Measurements from ENCODE around the gene LIN7C.

LIN7C gene

DNA sequence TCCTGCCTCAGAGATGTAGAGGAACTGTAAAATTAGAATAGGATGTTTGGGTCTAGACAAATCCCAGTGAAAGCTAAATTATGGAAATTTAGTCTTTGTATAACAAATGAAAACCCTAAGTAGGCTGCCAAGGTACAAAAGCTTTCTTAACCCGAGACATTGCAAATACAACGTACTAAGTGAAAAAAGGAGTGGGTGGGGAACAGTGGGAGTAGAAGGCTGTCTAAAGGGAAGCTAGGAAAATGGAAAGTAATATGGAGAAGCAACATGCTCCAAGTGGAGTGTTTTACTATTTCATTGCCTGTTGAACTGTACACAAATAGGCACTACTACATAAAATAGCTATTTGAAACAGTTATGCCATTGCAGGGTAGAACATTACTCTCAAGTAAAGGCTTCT is 6.8 kb upstream of the LIN7C start:
- WGBS: 96% methylated on average over 2 of the region's 2 CpGs
- Histone ChIP-seq H3K9ac (ENCODE audit: low read length) (no peak overlapping the region), H3K18ac (ENCODE audit: low read depth in 1 of 2, low read length in 2 of 2) (no peak overlapping the region), H3K36me3 (ENCODE audit: control insufficient read depth in 1 of 2, insufficient read depth in 2 of 2, low read depth in 1 of 2, low read length in 2 of 2) (no peaks in the 10 kb centered on the region), H3K4me2 (ENCODE audit: low read length, poor library complexity, severe bottlenecking) (no peak overlapping the region), H2BK15ac (ENCODE audit: low read depth, poor library complexity, severe bottlenecking) (no peak overlapping the region), H2BK120ac (ENCODE audit: low read depth, low read length) (no peak overlapping the region), H2BK5ac (ENCODE audit: low read depth, low read length, poor library complexity, severe bottlenecking) (no peak overlapping the region), H3K4ac (ENCODE audit: low read depth in 1 of 2, low read length in 2 of 2) (no peak overlapping the region), H3K23ac (ENCODE audit: low read length in 2 of 2) (no peak overlapping the region), H2AFZ (ENCODE audit: low read depth, low read length) (no peak overlapping the region), H3K4me1 (ENCODE audit: control insufficient read depth, insufficient read depth, low read depth, low read length) (no peaks in the 10 kb centered on the region), H2AK5ac (ENCODE audit: low read length, severe bottlenecking) (no peak overlapping the region), H3K14ac (ENCODE audit: low read length in 2 of 2) (no peak overlapping the region), H3K79me1 (replicated peaks; ENCODE audit: low read length, poor library complexity, severe bottlenecking) (no peaks in the 10 kb centered on the region), H3K27me3 (ENCODE audit: control insufficient read depth in 1 of 2, insufficient read depth in 1 of 2, low read length in 2 of 2) (peaks cover 0 to 4% of the 10 kb centered on the region in 2 experiments), H4K8ac (ENCODE audit: low read length) (no peak overlapping the region), H3K4me3 (ENCODE audit: insufficient read depth in 1 of 2, low read depth in 1 of 2, low read length in 2 of 2) (no peak overlapping the region), H4K91ac (ENCODE audit: low read length) (no peak overlapping the region), H3K27ac (ENCODE audit: low read length, poor library complexity, severe bottlenecking) (no peak overlapping the region), H2BK12ac (ENCODE audit: low read length in 2 of 2) (no peak overlapping the region), H3K9me3 (ENCODE audit: control insufficient read depth, low read length) (peaks cover 19% of the 10 kb centered on the region)
- no peak for DNase-seq

- Histone ChIP-seq H2AK5ac (ENCODE audit: low read length, severe bottlenecking) (no peak overlapping the region), H3K27ac (ENCODE audit: low read length, poor library complexity, severe bottlenecking) (no peak overlapping the region), H2BK15ac (ENCODE audit: low read depth, poor library complexity, severe bottlenecking) (no peak overlapping the region), H4K8ac (ENCODE audit: low read length) (no peak overlapping the region), H2BK120ac (ENCODE audit: low read depth, low read length) (no peak overlapping the region), H2AFZ (ENCODE audit: low read depth, low read length) (no peak overlapping the region), H2BK12ac (ENCODE audit: low read length in 2 of 2) (no peak overlapping the region), H3K79me1 (replicated peaks; ENCODE audit: low read length, poor library complexity, severe bottlenecking) (peaks cover 7% of the 10 kb centered on the region), H3K9ac (ENCODE audit: low read length) (no peak overlapping the region), H4K91ac (ENCODE audit: low read length) (no peak overlapping the region), H3K4me1 (ENCODE audit: control insufficient read depth, insufficient read depth, low read depth, low read length) (peaks cover 1% of the 10 kb centered on the region), H3K36me3 (ENCODE audit: control insufficient read depth in 1 of 2, insufficient read depth in 2 of 2, low read depth in 1 of 2, low read length in 2 of 2) (no peaks in the 10 kb centered on the region), H3K27me3 (ENCODE audit: control insufficient read depth in 1 of 2, insufficient read depth in 1 of 2, low read length in 2 of 2) (no peaks in the 10 kb centered on the region), H3K4me2 (ENCODE audit: low read length, poor library complexity, severe bottlenecking) (no peak overlapping the region), H3K4ac (ENCODE audit: low read depth in 1 of 2, low read length in 2 of 2) (no peak overlapping the region), H3K18ac (ENCODE audit: low read depth in 1 of 2, low read length in 2 of 2) (no peak overlapping the region), H3K14ac (ENCODE audit: low read length in 2 of 2) (no peak overlapping the region), H3K23ac (ENCODE audit: low read length in 2 of 2) (no peak overlapping the region), H2BK5ac (ENCODE audit: low read depth, low read length, poor library complexity, severe bottlenecking) (no peak overlapping the region), H3K9me3 (ENCODE audit: control insufficient read depth, low read length) (peaks cover 19% of the 10 kb centered on the region), H3K4me3 (ENCODE audit: insufficient read depth in 1 of 2, low read depth in 1 of 2, low read length in 2 of 2) (no peak overlapping the region)
- no peak for DNase-seq
- 91% methylated on average over 3 of the region's 3 CpGs for WGBS
Observed at GRCh38 chr11:27512238-27512637, 5.7 kb upstream of the LIN7C start.

DNA sequence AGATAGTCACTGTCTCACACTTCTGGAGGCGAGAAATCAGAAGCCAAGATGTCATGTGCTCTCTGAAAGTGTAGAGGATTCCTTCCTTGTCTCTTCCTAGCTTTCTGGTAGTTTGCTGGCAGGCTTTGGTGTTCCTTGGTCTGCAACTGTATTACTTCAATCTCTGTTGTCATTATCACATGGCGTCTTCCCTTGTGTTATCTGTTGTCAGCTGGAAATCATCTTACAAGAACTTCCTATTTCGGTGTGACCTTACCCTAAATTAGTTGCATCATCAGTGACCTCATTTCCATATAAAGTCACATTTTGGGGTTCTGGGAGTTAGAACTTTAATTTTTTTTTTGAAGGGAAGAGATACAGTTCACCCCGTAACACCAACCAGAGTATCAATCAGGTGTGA is 3.3 kb upstream of the LIN7C start:
- no peak overlapping the region for H2AK5ac ChIP-seq (ENCODE audit: low read length, severe bottlenecking)
- no peak overlapping the region for H4K8ac ChIP-seq (ENCODE audit: low read length)
- peaks cover 4% of the 10 kb centered on the region for H3K4me1 ChIP-seq (ENCODE audit: control insufficient read depth, insufficient read depth, low read depth, low read length)
- 100% methylated on average over 2 of the region's 4 CpGs for WGBS
- H4K91ac ChIP-seq (ENCODE audit: low read length): no peak overlapping the region
- no peak overlapping the region for H3K14ac ChIP-seq (ENCODE audit: low read length in 2 of 2)
- no peak overlapping the region for H3K4ac ChIP-seq (ENCODE audit: low read depth in 1 of 2, low read length in 2 of 2)
- H2BK12ac ChIP-seq (ENCODE audit: low read length in 2 of 2): no peak overlapping the region
- no peak overlapping the region for H2AFZ ChIP-seq (ENCODE audit: low read depth, low read length)
- H3K9me3 ChIP-seq (ENCODE audit: control insufficient read depth, low read length): peaks cover 9% of the 10 kb centered on the region
- H3K27ac ChIP-seq (ENCODE audit: low read length, poor library complexity, severe bottlenecking): no peak overlapping the region
- H3K4me3 ChIP-seq (ENCODE audit: insufficient read depth in 1 of 2, low read depth in 1 of 2, low read length in 2 of 2): no peak overlapping the region
- H3K23ac ChIP-seq (ENCODE audit: low read length in 2 of 2): no peak overlapping the region
- no peak overlapping the region for H3K9ac ChIP-seq (ENCODE audit: low read length)
- H2BK15ac ChIP-seq (ENCODE audit: low read depth, poor library complexity, severe bottlenecking): no peak overlapping the region
- peaks cover 12% of the 10 kb centered on the region for H3K79me1 ChIP-seq (replicated peaks; ENCODE audit: low read length, poor library complexity, severe bottlenecking)
- H3K36me3 ChIP-seq (ENCODE audit: control insufficient read depth in 1 of 2, insufficient read depth in 2 of 2, low read depth in 1 of 2, low read length in 2 of 2): no peaks in the 10 kb centered on the region
- no peaks in the 10 kb centered on the region for H3K27me3 ChIP-seq (ENCODE audit: control insufficient read depth in 1 of 2, insufficient read depth in 1 of 2, low read length in 2 of 2)
- DNase-seq: no peak
- H3K18ac ChIP-seq (ENCODE audit: low read depth in 1 of 2, low read length in 2 of 2): no peak overlapping the region
- no peak overlapping the region for H2BK120ac ChIP-seq (ENCODE audit: low read depth, low read length)
- H2BK5ac ChIP-seq (ENCODE audit: low read depth, low read length, poor library complexity, severe bottlenecking): no peak overlapping the region
- H3K4me2 ChIP-seq (ENCODE audit: low read length, poor library complexity, severe bottlenecking): no peak overlapping the region

DNA sequence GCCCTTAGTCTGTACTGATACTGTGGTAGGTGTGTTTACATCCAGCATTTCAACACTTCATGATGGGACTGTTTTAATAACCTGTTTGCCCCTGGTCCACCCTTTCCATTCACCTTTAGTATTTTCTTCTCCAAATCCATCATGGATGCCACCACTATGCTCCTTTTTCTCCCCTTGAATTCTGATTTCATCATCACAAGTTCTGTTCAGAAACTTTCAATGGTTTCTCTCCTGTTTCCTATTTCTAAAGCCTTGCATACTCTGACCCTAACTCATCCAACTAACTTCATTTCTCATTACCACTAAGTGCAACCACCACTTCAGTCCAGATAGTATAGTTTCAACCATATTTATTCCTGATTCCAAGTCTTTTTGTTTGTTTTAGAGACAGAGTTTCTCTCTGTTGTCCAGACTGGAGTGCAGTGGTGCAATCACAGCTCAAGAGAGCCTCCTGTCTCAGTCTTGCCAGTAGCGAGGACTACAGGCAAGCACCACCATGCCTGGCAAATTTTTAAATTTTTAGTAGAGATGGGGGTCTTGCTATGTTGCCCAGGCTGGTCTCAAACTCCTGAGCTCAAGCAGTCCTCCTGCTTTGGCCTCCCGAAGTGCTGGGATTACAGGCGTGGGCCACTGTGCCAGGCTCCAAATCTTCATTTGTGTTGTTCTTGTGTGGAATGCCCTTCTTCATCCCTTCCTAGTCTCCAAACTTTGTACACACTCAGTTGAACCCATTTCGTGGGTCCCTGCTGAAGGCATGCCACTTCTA is 1.2 kb upstream of the LIN7C start:
- no peak overlapping the region for H2BK15ac ChIP-seq (ENCODE audit: low read depth, poor library complexity, severe bottlenecking)
- peak overlapping the region in 1 of 2 experiments; percentile 96 for H3K4me3 ChIP-seq (ENCODE audit: insufficient read depth in 1 of 2, low read depth in 1 of 2, low read length in 2 of 2)
- H3K4me1 ChIP-seq (ENCODE audit: control insufficient read depth, insufficient read depth, low read depth, low read length): peaks cover 4% of the 10 kb centered on the region
- H2AFZ ChIP-seq (ENCODE audit: low read depth, low read length): no peak overlapping the region
- no peak overlapping the region for H3K18ac ChIP-seq (ENCODE audit: low read depth in 1 of 2, low read length in 2 of 2)
- peaks cover 12% of the 10 kb centered on the region for H3K79me1 ChIP-seq (replicated peaks; ENCODE audit: low read length, poor library complexity, severe bottlenecking)
- no peaks in the 10 kb centered on the region for H3K27me3 ChIP-seq (ENCODE audit: control insufficient read depth in 1 of 2, insufficient read depth in 1 of 2, low read length in 2 of 2)
- no peak overlapping the region for H3K4ac ChIP-seq (ENCODE audit: low read depth in 1 of 2, low read length in 2 of 2)
- H3K27ac ChIP-seq (ENCODE audit: low read length, poor library complexity, severe bottlenecking): no peak overlapping the region
- H3K9me3 ChIP-seq (ENCODE audit: control insufficient read depth, low read length): no peaks in the 10 kb centered on the region
- WGBS: 98% methylated on average over 4 of the region's 4 CpGs
- peak overlapping the region; percentile 96 for H3K9ac ChIP-seq (ENCODE audit: low read length)
- H3K4me2 ChIP-seq (ENCODE audit: low read length, poor library complexity, severe bottlenecking): peak overlapping the region; percentile 25
- H2AK5ac ChIP-seq (ENCODE audit: low read length, severe bottlenecking): no peak overlapping the region
- no peak overlapping the region for H3K14ac ChIP-seq (ENCODE audit: low read length in 2 of 2)
- no peaks in the 10 kb centered on the region for H3K36me3 ChIP-seq (ENCODE audit: control insufficient read depth in 1 of 2, insufficient read depth in 2 of 2, low read depth in 1 of 2, low read length in 2 of 2)
- H2BK120ac ChIP-seq (ENCODE audit: low read depth, low read length): no peak overlapping the region
- H2BK5ac ChIP-seq (ENCODE audit: low read depth, low read length, poor library complexity, severe bottlenecking): no peak overlapping the region
- no peak overlapping the region for H3K23ac ChIP-seq (ENCODE audit: low read length in 2 of 2)
- H4K8ac ChIP-seq (ENCODE audit: low read length): no peak overlapping the region
- no peak overlapping the region for H2BK12ac ChIP-seq (ENCODE audit: low read length in 2 of 2)
- H4K91ac ChIP-seq (ENCODE audit: low read length): no peak overlapping the region
- DNase-seq: peak; percentile 31
